WTC11 (cell line): Measurements from ENCODE around the gene FGF23. TPM values are rescaled to one million over a fixed set of nuclear protein-coding genes. Genes with fewer than 3 reads are reported as not detected.

ENCODE experiments used
- ATAC-seq: fragments of 200-7000 bp; cut with Tn5 transposase; 2 replicates; pipeline ENCODE4 v1.10.0; 2021; ENCODE audit warnings: mild to moderate bottlenecking, moderate library complexity
- CTCF ChIA-PET: fragments of 300-600 bp; sonication (Branson Sonifier 250); formaldehyde crosslinking; loops from one replicate; lab custom pipeline; 2021; ENCODE audit warnings: antibody characterized with exemption; lab: Charles Lee
- POLR2A ChIA-PET: fragments of 350-600 bp; sonication (Branson Sonifier 250); formaldehyde crosslinking; loops from one replicate; lab custom pipeline; 2021; ENCODE audit warnings: antibody characterized with exemption; lab: Charles Lee
- DNase-seq: peaks from one replicate; pipeline ENCODE4 v3.0.0; 2021; ENCODE audit warnings: low spot score
- H3K27ac Mint-ChIP-seq: 2 replicates; pipeline ENCODE4 v1.8.0; 2021; ENCODE audit warnings: mixed read lengths
- H3K27me3 Mint-ChIP-seq: 2 replicates; pipeline ENCODE4 v1.8.0; 2021; ENCODE audit warnings: low read depth, mild to moderate bottlenecking, moderate library complexity, mixed read lengths
- H3K36me3 Mint-ChIP-seq: 2 replicates; pipeline ENCODE4 v1.8.0; 2021; ENCODE audit warnings: mixed read lengths
- H3K4me1 Mint-ChIP-seq: 2 replicates; pipeline ENCODE4 v1.8.0; 2022; ENCODE audit warnings: mixed read lengths
- H3K4me3 Mint-ChIP-seq: 2 replicates; pipeline ENCODE4 v1.8.0; 2021; ENCODE audit warnings: mild to moderate bottlenecking, moderate library complexity, mixed read lengths
- H3K9me3 Mint-ChIP-seq: 2 replicates; pipeline ENCODE4 v1.8.0; 2021; ENCODE audit warnings: mixed read lengths
- ATF6 ChIP-seq: sonication (generic); formaldehyde crosslinking; IDR thresholded peaks from 2 replicates; pipeline ENCODE4 v1.8.1; 2023; ENCODE audit warnings: mild to moderate bottlenecking, missing genetic modification reagents
- E2F5 ChIP-seq: sonication (generic); formaldehyde crosslinking; IDR thresholded peaks from 2 replicates; pipeline ENCODE4 v1.8.1; 2022; ENCODE audit warnings: mild to moderate bottlenecking, moderate library complexity, missing genetic modification reagents
- ELF4 ChIP-seq: sonication (generic); formaldehyde crosslinking; IDR thresholded peaks from 2 replicates; pipeline ENCODE4 v1.8.1; 2022; ENCODE audit warnings: low read depth, mild to moderate bottlenecking, moderate library complexity, missing genetic modification reagents
- FOXK1 ChIP-seq: sonication (generic); formaldehyde crosslinking; IDR thresholded peaks from 2 replicates; pipeline ENCODE4 v1.8.0; 2022; ENCODE audit warnings: mild to moderate bottlenecking, moderate library complexity, missing genetic modification reagents
- MYBL2 ChIP-seq: sonication (generic); formaldehyde crosslinking; IDR thresholded peaks from 2 replicates; pipeline ENCODE4 v1.8.1; 2023; ENCODE audit warnings: mild to moderate bottlenecking, moderate library complexity, missing genetic modification reagents
- PRDM15 ChIP-seq: sonication (generic); formaldehyde crosslinking; IDR thresholded peaks from 2 replicates; pipeline ENCODE4 v1.8.0; 2022; ENCODE audit warnings: missing genetic modification reagents
- TEAD1 ChIP-seq: sonication (generic); formaldehyde crosslinking; IDR thresholded peaks from 2 replicates; pipeline ENCODE4 v1.8.0; 2022; ENCODE audit warnings: mild to moderate bottlenecking, missing genetic modification reagents
- USF1 ChIP-seq: sonication (generic); formaldehyde crosslinking; IDR thresholded peaks from 2 replicates; pipeline ENCODE4 v1.8.0; 2022; ENCODE audit warnings: mild to moderate bottlenecking, missing genetic modification reagents
- ZBTB43 ChIP-seq: sonication (generic); formaldehyde crosslinking; IDR thresholded peaks from 2 replicates; pipeline ENCODE4 v1.8.1; 2023; ENCODE audit warnings: mild to moderate bottlenecking, missing genetic modification reagents
- ZNF281 ChIP-seq: sonication (generic); formaldehyde crosslinking; IDR thresholded peaks from 2 replicates; pipeline ENCODE4 v1.8.0; 2023; ENCODE audit warnings: mild to moderate bottlenecking, missing genetic modification reagents
- ZNF512 ChIP-seq: sonication (generic); formaldehyde crosslinking; IDR thresholded peaks from 2 replicates; pipeline ENCODE4 v1.8.1; 2022; ENCODE audit warnings: missing genetic modification reagents, borderline replicate concordance
- total RNA-seq: library from RNA; stranded (reverse); gene quantifications from 3 replicates; pipeline ENCODE4 v1.2.3, GENCODE V29; 2021

The FGF23 gene
- total RNA-seq, 1 experiment from 2014 or later: 0.24 TPM

- Mint-ChIP-seq H3K4me1 (peaks cover 21% of the 10 kb centered on the region), H3K27me3 (no peaks in the 10 kb centered on the region), H3K27ac (0 out of 2 replicates have a peak overlapping the region, but pooled peaks have one; percentile 15), H3K4me3 (no peak overlapping the region), H3K36me3 (peaks cover 18% of the 10 kb centered on the region), H3K9me3 (no peaks in the 10 kb centered on the region)
- CTCF ChIA-PET: interaction anchor here (0.6 kb wide), 3 partner anchors 13 to 1441 kb away, joined by 3 read pairs; no protein-coding TSS in a partner anchor
- DNase-seq: no peak
- POLR2A ChIA-PET: interaction anchor here (0.7 kb wide), 1 partner anchor 314 kb away, joined by 3 read pairs; no protein-coding TSS in a partner anchor
- no peak for ATAC-seq
- no peak for TF ChIP-seq USF1 (CRISPR knock-in tag)
- TF ChIP-seq PRDM15 (CRISPR knock-in tag): no peak
- no peak for TF ChIP-seq ZNF281 (CRISPR knock-in tag)
- no peak for TF ChIP-seq ZNF512
- TF ChIP-seq ATF6 (CRISPR knock-in tag): no peak
- TF ChIP-seq ELF4 (CRISPR knock-in tag): no peak
- no peak for TF ChIP-seq ZBTB43 (CRISPR knock-in tag)
- TF ChIP-seq MYBL2: no peak
- no peak for TF ChIP-seq FOXK1 (CRISPR knock-in tag)
- TF ChIP-seq E2F5 (CRISPR knock-in tag): no peak
- TF ChIP-seq TEAD1 (CRISPR knock-in tag): no peak
These were observed 53.5 kb downstream of the FGF23 start for GRCh38 chr12:4325966-4326365.
